ENCODE results near the gene ASH1L.

ASH1L gene

GRCh38 chr1:155318082-155318481 lies 244.5 kb downstream of the ASH1L start:
- no peak for DNase-seq (ENCODE audit: low read depth)
- TF ChIP-seq CTCF (conservative IDR thresholded peaks at IDR 0.05; ENCODE audit: low read depth, low read length): no peak
- no peak overlapping the region for H3K4me3 ChIP-seq (ENCODE audit: low read length)

GRCh38 chr1:155316922-155317321 lies 245.7 kb downstream of the ASH1L start:
- no peak for TF ChIP-seq CTCF (conservative IDR thresholded peaks at IDR 0.05; ENCODE audit: low read depth, low read length)
- H3K4me3 ChIP-seq (ENCODE audit: low read length): no peak overlapping the region
- no peak for DNase-seq (ENCODE audit: low read depth)

- no peak overlapping the region for H3K4me3 ChIP-seq (ENCODE audit: low read length)
- DNase-seq (ENCODE audit: low read depth): no peak
- TF ChIP-seq CTCF (conservative IDR thresholded peaks at IDR 0.05; ENCODE audit: low read depth, low read length): no peak
Measured at GRCh38 chr1:155313261-155313660, 249.3 kb downstream of the ASH1L start.

GRCh38 chr1:155309423-155310021 lies 253.1 kb downstream of the ASH1L start:
- TF ChIP-seq CTCF (conservative IDR thresholded peaks at IDR 0.05; ENCODE audit: low read depth, low read length): no peak
- no peak for DNase-seq (ENCODE audit: low read depth)
- H3K4me3 ChIP-seq (ENCODE audit: low read length): peak overlapping the region; percentile 80

GRCh38 chr1:155308493-155309422 lies 253.8 kb downstream of the ASH1L start, which contains the start of gene FDPS:
Gene FDPS (plus strand): TSS chr1:155308866. CDS start chr1:155309790, 924 bp downstream.
- peak within 1 kb of the TSS; percentile 80 for H3K4me3 ChIP-seq (ENCODE audit: low read length)
- peak; percentile 97 for DNase-seq (ENCODE audit: low read depth)
- TF ChIP-seq CTCF (conservative IDR thresholded peaks at IDR 0.05; ENCODE audit: low read depth, low read length): no peak

- TF ChIP-seq CTCF (conservative IDR thresholded peaks at IDR 0.05; ENCODE audit: low read depth, low read length): peak; percentile 46
- DNase-seq (ENCODE audit: low read depth): no peak
- no peak overlapping the region for H3K4me3 ChIP-seq (ENCODE audit: low read length)
Measured at GRCh38 chr1:155307247-155307740, 255.3 kb downstream of the ASH1L start.
